Epithelial cell of esophagus (primary cell): ENCODE measurements around the gene ASPDH.

Experiments
- DNase-seq: peaks from one replicate; pipeline ENCODE4 v3.0.0; 2010; ENCODE audit warnings: low read depth
- H3K4me3 ChIP-seq: 2 replicates; pipeline ENCODE4 v1.5.1; 2011; ENCODE audit warnings: mild to moderate bottlenecking, low read length, control low read depth
- CTCF ChIP-seq: IDR thresholded peaks from 2 replicates; pipeline ENCODE4 v1.5.1; 2011; ENCODE audit warnings: low read depth, mild to moderate bottlenecking, low read length, control low read depth, inconsistent platforms; ENCODE audit not compliant: insufficient read depth; ENCODE audit errors: missing control alignments

The ASPDH gene

GRCh38 chr19:50519006-50519575, 5.4 kb upstream of the ASPDH start:
- no peak overlapping the region for H3K4me3 ChIP-seq
- DNase-seq = no peak
- no peak for TF ChIP-seq CTCF

- DNase-seq = no peak
- no peak for TF ChIP-seq CTCF
- H3K4me3 ChIP-seq = no peak overlapping the region
Observed at GRCh38 chr19:50518091-50519005, 4.6 kb upstream of the ASPDH start.

- no peak for TF ChIP-seq CTCF
- no peak overlapping the region for H3K4me3 ChIP-seq
- no peak for DNase-seq
Observed at GRCh38 chr19:50517704-50518075, 4.0 kb upstream of the ASPDH start.

- no peak overlapping the region for H3K4me3 ChIP-seq
- DNase-seq = no peak
- TF ChIP-seq CTCF = no peak
Observed at GRCh38 chr19:50516964-50517703, 3.4 kb upstream of the ASPDH start.

- no peak for TF ChIP-seq CTCF
- H3K4me3 ChIP-seq = no peak overlapping the region
- no peak for DNase-seq
Observed at GRCh38 chr19:50516456-50516855, 2.7 kb upstream of the ASPDH start.

- TF ChIP-seq CTCF = no peak
- DNase-seq = no peak
- no peak overlapping the region for H3K4me3 ChIP-seq
Observed at GRCh38 chr19:50515168-50515561, 1.5 kb upstream of the ASPDH start.
